Smooth muscle cell (in vitro differentiated cells): ENCODE measurements around the gene SYDE2. TPM values are rescaled to one million over a fixed set of nuclear protein-coding genes. Genes with fewer than 3 reads are reported as not detected.
A peak's percentile ranks its signal among the peaks of the same experiment; 100 is the strongest.
"Not testable (repeated sequence)": the region's sequence is repeated elsewhere in the genome, so short reads cannot be mapped to it uniquely, and the experiment has no call there.

Source experiments
- DNase-seq: peaks from one replicate; lab custom pipeline; 2025; ENCODE audit not compliant: unreplicated experiment; lab: John Stamatoyannopoulos, UW
- H2AFZ ChIP-seq: fragments of 200-600 bp; sonication (generic); 2 replicates; pipeline ENCODE4 v1.6.0; 2016; ENCODE audit warnings: antibody characterized with exemption, low read depth, mild to moderate bottlenecking
- H3F3A ChIP-seq: fragments of 200-600 bp; sonication (generic); 2 replicates; pipeline ENCODE4 v1.6.0; 2017; ENCODE audit warnings: antibody characterized with exemption, low read depth
- H3K27ac ChIP-seq: fragments of 200-600 bp; sonication (generic); 2 replicates; pipeline ENCODE4 v1.5.1; 2016; ENCODE audit warnings: low read depth, mild to moderate bottlenecking
- H3K27me3 ChIP-seq: fragments of 200-600 bp; sonication (generic); 2 replicates; pipeline ENCODE4 v1.6.1; 2016; ENCODE audit warnings: low read depth, mild to moderate bottlenecking
- H3K36me3 ChIP-seq: fragments of 200-600 bp; sonication (generic); 2 replicates; pipeline ENCODE4 v1.5.1; 2016; ENCODE audit warnings: low read depth
- H3K4me1 ChIP-seq: fragments of 200-600 bp; sonication (generic); 2 replicates; pipeline ENCODE4 v1.5.1; 2016; ENCODE audit warnings: low read depth
- H3K4me2 ChIP-seq: fragments of 200-600 bp; sonication (generic); 2 replicates; pipeline ENCODE4 v1.6.0; 2016; ENCODE audit warnings: mild to moderate bottlenecking
- H3K4me3 ChIP-seq: fragments of 200-600 bp; sonication (generic); 2 replicates; pipeline ENCODE4 v1.5.1; 2016; ENCODE audit warnings: mild to moderate bottlenecking
- H3K79me2 ChIP-seq: fragments of 200-600 bp; sonication (generic); 2 replicates; pipeline ENCODE4 v1.6.0; 2016; ENCODE audit warnings: low read depth, mild to moderate bottlenecking
- H3K9ac ChIP-seq: fragments of 200-600 bp; sonication (generic); 2 replicates; pipeline ENCODE4 v1.6.0; 2016; ENCODE audit warnings: low read depth
- H3K9me3 ChIP-seq: fragments of 200-600 bp; sonication (generic); replicated peaks from 2 replicates; pipeline ENCODE4 v1.5.1; 2016; ENCODE audit warnings: low read depth
- H4K20me1 ChIP-seq: fragments of 200-600 bp; sonication (generic); 2 replicates; pipeline ENCODE4 v1.6.0; 2016; ENCODE audit warnings: low read depth
- CTCF ChIP-seq: fragments of 200-600 bp; sonication (generic); IDR thresholded peaks from 2 replicates; pipeline ENCODE4 v1.5.1; 2017; ENCODE audit warnings: borderline replicate concordance, mild to moderate bottlenecking, antibody characterized with exemption; ENCODE audit not compliant: insufficient read depth, poor library complexity, severe bottlenecking
- WGBS: methylation state at CpG from one replicate; pipeline ENCODE4 v1.1.7; 2016; ENCODE audit warnings: low lambda C conversion rate; 5-methylcytosine and 5-hydroxymethylcytosine counted together
- polyA plus RNA-seq: library from polyadenylated mRNA; unstranded; fragments of >200 nt; fragmentation: Nextera tagmentation; extraction: Ambion mirVana; gene quantifications from 2 replicates; pipeline ENCODE4 v1.2.1, GENCODE V29; 2016
- total RNA-seq: library from RNA; depleted of rRNA; stranded (reverse); fragments of >200 nt; gene quantifications from 2 replicates; pipeline ENCODE4 v1.2.3, GENCODE V29; 2014

Gene SYDE2
- total and polyA plus RNA-seq, 2 experiments from 2014 or later, result 4.9 to 9.1 TPM

- Histone ChIP-seq H3K9me3 (no peaks in the 10 kb centered on the region), H3F3A (no peaks in the 10 kb centered on the region), H2AFZ (no peak overlapping the region), H3K4me3 (no peak overlapping the region), H4K20me1 (peaks cover 19% of the 10 kb centered on the region), H3K4me1 (peaks cover 4% of the 10 kb centered on the region), H3K36me3 (no peaks in the 10 kb centered on the region), H3K4me2 (no peak overlapping the region), H3K27ac (no peak overlapping the region), H3K27me3 (no peaks in the 10 kb centered on the region), H3K9ac (no peak overlapping the region), H3K79me2 (peaks cover 53% of the 10 kb centered on the region)
- no peak for TF ChIP-seq CTCF
- no peak for DNase-seq
- WGBS, result 98% methylated on average over 1 of the region's 1 CpG
Observed at GRCh38 chr1:85189120-85189519, 11.7 kb downstream of the SYDE2 start.

DNA sequence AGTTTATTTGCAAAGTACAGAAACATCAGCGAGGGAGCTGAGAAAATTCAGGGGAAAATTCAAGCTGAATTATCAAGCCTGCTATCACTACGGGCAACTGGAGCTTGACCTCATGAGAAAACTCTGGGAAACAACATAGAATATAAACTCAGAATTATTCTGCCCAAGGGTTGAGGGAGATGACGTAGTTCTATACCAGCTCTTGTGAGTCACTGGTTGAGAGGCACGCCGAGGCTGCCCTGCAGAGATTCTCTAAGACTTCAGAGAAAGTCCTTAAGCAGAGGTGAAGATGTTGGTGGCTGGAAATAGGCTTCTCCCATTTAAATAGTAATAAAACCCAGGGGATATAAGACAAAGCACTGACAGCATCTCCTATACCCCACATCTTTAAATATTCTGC is 12.3 kb downstream of the SYDE2 start:
- WGBS, result 62% methylated on average over 5 of the region's 5 CpGs
- Histone ChIP-seq H3K27ac (peak overlapping the region; percentile 67), H3K36me3 (no peaks in the 10 kb centered on the region), H3K79me2 (peaks cover 48% of the 10 kb centered on the region), H3K27me3 (no peaks in the 10 kb centered on the region), H3K9me3 (no peaks in the 10 kb centered on the region), H2AFZ (no peak overlapping the region), H3K4me2 (no peak overlapping the region), H4K20me1 (peaks cover 16% of the 10 kb centered on the region), H3K9ac (no peak overlapping the region), H3K4me1 (no peaks in the 10 kb centered on the region), H3F3A (no peaks in the 10 kb centered on the region), H3K4me3 (no peak overlapping the region)
- TF ChIP-seq CTCF, result no peak
- no peak for DNase-seq

- H3F3A ChIP-seq, H3K27me3 ChIP-seq, H3K4me2 ChIP-seq, H3K9me3 ChIP-seq, H2AFZ ChIP-seq, H3K4me3 ChIP-seq, H3K27ac ChIP-seq, H3K9ac ChIP-seq, H3K36me3 ChIP-seq, DNase-seq, H3K4me1 ChIP-seq: not testable (repeated sequence)
- peaks cover 35% of the 10 kb centered on the region for H3K79me2 ChIP-seq
- H4K20me1 ChIP-seq, result peaks cover 13% of the 10 kb centered on the region
- WGBS, result 83% methylated on average over 3 of the region's 3 CpGs
Observed at GRCh38 chr1:85187021-85187420, 13.8 kb downstream of the SYDE2 start.

GRCh38 chr1:85184245-85184644 is 16.6 kb downstream of the SYDE2 start:
- H4K20me1 ChIP-seq, result peaks cover 7% of the 10 kb centered on the region
- no peak overlapping the region for H3K27ac ChIP-seq
- H3K4me2 ChIP-seq, result no peak overlapping the region
- H3K4me1 ChIP-seq, result no peaks in the 10 kb centered on the region
- TF ChIP-seq CTCF, result no peak
- H3K4me3 ChIP-seq, result no peak overlapping the region
- H3F3A ChIP-seq, result no peaks in the 10 kb centered on the region
- no peak overlapping the region for H2AFZ ChIP-seq
- H3K79me2 ChIP-seq, result peaks cover 19% of the 10 kb centered on the region
- no peak for DNase-seq
- H3K9me3 ChIP-seq, result no peaks in the 10 kb centered on the region
- H3K36me3 ChIP-seq, result peaks cover 8% of the 10 kb centered on the region
- H3K27me3 ChIP-seq, result no peaks in the 10 kb centered on the region
- no peak overlapping the region for H3K9ac ChIP-seq
- WGBS, result 90% methylated on average over 1 of the region's 1 CpG
